Measurements from ENCODE around the gene CHST15.

Gene CHST15

GRCh38 chr10:124127563-124127962, 34.2 kb upstream of the CHST15 start:
- TF ChIP-seq CTCF (IDR thresholded peaks at IDR 0.05; ENCODE audit: borderline replicate concordance, insufficient read depth, low read depth, low read length): no peak
- H3K4me3 ChIP-seq (ENCODE audit: low read depth, low read length): no peak overlapping the region

GRCh38 chr10:124126983-124127385, 33.6 kb upstream of the CHST15 start:
- no peak overlapping the region for H3K4me3 ChIP-seq (ENCODE audit: low read depth, low read length)
- no peak for TF ChIP-seq CTCF (IDR thresholded peaks at IDR 0.05; ENCODE audit: borderline replicate concordance, insufficient read depth, low read depth, low read length)

DNA sequence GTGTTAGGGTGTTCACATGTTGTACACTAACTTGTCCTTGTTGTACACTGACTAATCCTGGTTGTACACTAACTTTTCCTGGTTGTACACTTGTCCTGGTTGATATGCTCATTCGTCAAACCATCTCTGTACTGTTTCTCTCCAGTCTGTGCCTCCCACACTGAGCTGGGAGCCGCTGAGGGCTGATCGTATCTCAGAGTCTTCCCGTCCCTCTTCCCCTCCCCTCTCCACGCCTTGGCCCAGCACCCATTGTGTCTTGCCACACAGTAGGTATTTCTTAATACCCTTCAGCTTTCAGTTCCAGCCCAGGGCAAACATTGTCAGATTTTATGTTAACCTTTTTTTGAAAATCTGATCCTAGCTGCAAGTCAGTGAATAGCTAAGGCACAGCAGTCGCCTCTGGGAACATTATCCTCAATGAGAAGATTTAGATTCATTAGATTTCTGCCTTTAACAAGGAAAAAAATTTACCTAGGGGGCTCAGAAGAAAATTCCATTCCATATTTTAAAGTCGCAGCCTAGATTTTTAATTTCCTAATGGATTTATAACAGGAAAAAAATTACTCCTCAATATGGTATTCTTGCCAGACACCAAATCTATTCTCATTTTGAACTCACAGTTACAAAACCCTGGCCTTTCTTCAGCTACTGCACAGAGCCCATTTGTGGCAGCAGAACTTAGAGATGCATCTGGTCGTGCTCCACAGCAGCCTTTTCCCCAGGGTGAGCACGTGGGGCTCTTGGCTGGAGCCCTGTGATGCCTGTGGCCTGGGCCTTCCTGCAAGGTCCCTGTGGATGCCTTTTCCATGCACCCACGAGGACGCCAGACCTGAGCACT, 33.0 kb upstream of the CHST15 start:
- H3K4me3 ChIP-seq (ENCODE audit: low read depth, low read length): no peak overlapping the region
- TF ChIP-seq CTCF (IDR thresholded peaks at IDR 0.05; ENCODE audit: borderline replicate concordance, insufficient read depth, low read depth, low read length): no peak

DNA sequence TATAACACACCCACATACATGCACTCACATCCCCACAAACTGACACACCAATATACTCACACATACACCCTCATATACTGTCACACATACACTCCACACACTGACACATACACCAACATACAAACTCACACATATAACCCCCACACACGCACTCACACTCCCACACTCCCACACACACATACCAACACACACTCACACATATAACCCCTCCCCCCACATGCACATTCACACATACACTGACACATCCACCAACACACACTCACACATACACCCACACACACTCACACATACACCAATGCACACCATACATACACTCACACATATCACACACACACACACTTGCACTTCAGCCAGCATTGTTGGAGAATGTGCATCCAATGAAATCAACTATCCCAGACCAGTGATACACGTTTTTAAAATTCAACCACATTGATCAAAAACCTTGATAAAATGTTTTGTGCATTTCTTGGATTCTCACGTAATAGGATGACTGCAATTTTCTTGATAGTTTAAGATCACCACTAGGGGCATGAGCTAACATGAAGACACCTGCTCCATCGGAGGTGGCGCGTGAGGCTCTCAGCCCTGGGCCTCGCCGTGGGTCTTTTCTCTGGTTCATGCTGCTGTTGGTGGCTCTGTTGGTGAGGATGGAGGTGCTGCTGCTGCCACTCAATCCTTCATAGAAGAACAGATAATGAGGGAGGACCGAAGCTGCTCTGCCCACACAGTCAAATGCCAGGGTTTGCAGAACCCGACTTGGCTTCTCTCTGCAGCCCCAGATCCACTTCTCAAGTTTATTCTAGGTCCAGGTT, 32.1 kb upstream of the CHST15 start:
- TF ChIP-seq CTCF (IDR thresholded peaks at IDR 0.05; ENCODE audit: borderline replicate concordance, insufficient read depth, low read depth, low read length): peak; percentile 57; the same call in 1 of the 2 replicates
- H3K4me3 ChIP-seq (ENCODE audit: low read depth, low read length): no peak overlapping the region

DNA sequence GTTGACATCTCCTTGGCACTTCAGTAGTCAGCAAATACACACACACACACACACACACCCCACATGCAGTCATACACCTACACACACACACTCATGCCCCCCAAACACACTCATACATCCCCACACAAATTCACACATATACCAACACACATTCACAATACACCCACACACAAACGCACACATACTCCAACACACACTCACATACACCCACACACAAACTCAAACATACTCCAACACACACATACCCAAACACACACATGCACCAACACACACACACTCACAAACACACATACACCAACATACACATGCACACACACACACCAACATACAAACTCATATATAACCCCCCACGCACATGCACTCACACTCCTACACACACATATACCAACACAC, 31.4 kb upstream of the CHST15 start:
- no peak for TF ChIP-seq CTCF (IDR thresholded peaks at IDR 0.05; ENCODE audit: borderline replicate concordance, insufficient read depth, low read depth, low read length)
- H3K4me3 ChIP-seq (ENCODE audit: low read depth, low read length): no peak overlapping the region

DNA sequence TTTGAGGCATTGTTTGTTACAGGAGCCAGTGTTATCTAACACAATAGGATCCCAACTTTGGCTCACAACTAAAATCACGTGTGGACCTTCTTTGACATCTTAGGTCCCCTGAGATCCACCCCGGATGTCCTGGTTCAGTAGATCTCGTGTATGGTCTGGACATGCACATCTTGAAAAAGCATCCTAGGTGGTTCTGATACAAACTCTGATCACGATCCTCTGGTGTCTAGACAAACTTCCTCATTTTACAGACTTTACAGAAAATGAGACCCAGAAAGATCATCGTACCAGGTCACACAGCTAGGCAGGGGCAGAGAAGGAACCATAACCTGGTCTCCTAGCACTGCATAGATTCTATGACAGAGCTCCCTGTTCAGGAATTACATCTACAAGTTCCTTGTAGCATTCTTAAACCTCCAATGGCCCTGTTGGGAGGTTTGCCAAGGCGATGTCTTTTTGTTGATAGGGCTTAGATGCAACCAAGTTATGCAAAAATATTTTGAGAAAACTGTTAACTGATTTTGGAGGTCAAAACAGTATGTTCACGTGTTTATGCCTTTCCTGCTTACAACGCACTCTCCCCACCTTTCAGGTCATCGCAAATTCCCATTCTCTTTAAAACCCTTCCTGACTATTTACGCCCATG, 30.8 kb upstream of the CHST15 start:
- no peak for TF ChIP-seq CTCF (IDR thresholded peaks at IDR 0.05; ENCODE audit: borderline replicate concordance, insufficient read depth, low read depth, low read length)
- no peak overlapping the region for H3K4me3 ChIP-seq (ENCODE audit: low read depth, low read length)

Data from GM12875 (cell line).